ENCODE results near the gene TOMM34. TPM values are rescaled to one million over a fixed set of nuclear protein-coding genes. Genes with fewer than 3 reads are reported as not detected.
A peak's percentile ranks its signal among the peaks of the same experiment; 100 is the strongest.

The TOMM34 gene
- total RNA-seq, 4 donors from 2014 or later = 14.4 to 17.3 (median 15.6) TPM

GRCh38 chr20:44931911-44932310 is 28.3 kb downstream of the TOMM34 start:
- no peaks in the 10 kb centered on the region for H3K27me3 ChIP-seq
- peaks cover 17% of the 10 kb centered on the region for H3K36me3 ChIP-seq
- no peak for DNase-seq (ENCODE audit: low spot score in 2 of 2)
- H3K4me3 ChIP-seq = no peak overlapping the region
- H3K9me3 ChIP-seq = no peaks in the 10 kb centered on the region
- no peak overlapping the region for H3K27ac ChIP-seq
- H3K4me1 ChIP-seq = no peaks in the 10 kb centered on the region
- WGBS = 84% methylated on average over 3 of the region's 3 CpGs
- TF ChIP-seq POLR2A (IDR thresholded peaks at IDR 0.05) (no peak), POLR2AphosphoS5 (IDR thresholded peaks at IDR 0.05) (no peak), EP300 (IDR thresholded peaks at IDR 0.05) (no peak), CTCF (IDR thresholded peaks at IDR 0.05) (no peak)

GRCh38 chr20:44930517-44931168 is 29.6 kb downstream of the TOMM34 start:
- no peak for DNase-seq (ENCODE audit: low spot score in 2 of 2)
- Histone ChIP-seq H3K4me1 (no peaks in the 10 kb centered on the region), H3K27ac (no peak overlapping the region), H3K36me3 (peaks cover 12% of the 10 kb centered on the region), H3K9me3 (no peaks in the 10 kb centered on the region), H3K27me3 (no peaks in the 10 kb centered on the region), H3K4me3 (no peak overlapping the region)
- WGBS = 95% methylated on average over 18 of the region's 18 CpGs
- TF ChIP-seq EP300 (IDR thresholded peaks at IDR 0.05) (no peak), POLR2A (IDR thresholded peaks at IDR 0.05) (no peak), CTCF (IDR thresholded peaks at IDR 0.05) (no peak), POLR2AphosphoS5 (IDR thresholded peaks at IDR 0.05) (no peak)

- Histone ChIP-seq H3K36me3 (peaks cover 12% of the 10 kb centered on the region), H3K9me3 (no peaks in the 10 kb centered on the region), H3K27ac (no peak overlapping the region), H3K27me3 (no peaks in the 10 kb centered on the region), H3K4me1 (no peaks in the 10 kb centered on the region), H3K4me3 (no peak overlapping the region)
- DNase-seq (ENCODE audit: low spot score in 2 of 2) = peak in 1 of 2 donors; percentile 8
- TF ChIP-seq POLR2A (IDR thresholded peaks at IDR 0.05) (no peak), EP300 (IDR thresholded peaks at IDR 0.05) (no peak), CTCF (IDR thresholded peaks at IDR 0.05) (no peak), POLR2AphosphoS5 (IDR thresholded peaks at IDR 0.05) (no peak)
- 81% methylated on average over 3 of the region's 3 CpGs for WGBS
Observed at GRCh38 chr20:44928595-44928994, 31.6 kb downstream of the TOMM34 start.

GRCh38 chr20:44924541-44924940 is 35.7 kb downstream of the TOMM34 start:
- 53% methylated on average over 4 of the region's 4 CpGs for WGBS
- Histone ChIP-seq H3K27ac (no peak overlapping the region), H3K36me3 (no peaks in the 10 kb centered on the region), H3K4me1 (no peaks in the 10 kb centered on the region), H3K27me3 (no peaks in the 10 kb centered on the region), H3K9me3 (no peaks in the 10 kb centered on the region), H3K4me3 (no peak overlapping the region)
- no peak for TF ChIP-seq POLR2A (IDR thresholded peaks at IDR 0.05)
- no peak for TF ChIP-seq POLR2AphosphoS5 (IDR thresholded peaks at IDR 0.05)
- TF ChIP-seq EP300 (IDR thresholded peaks at IDR 0.05) = no peak
- TF ChIP-seq CTCF (IDR thresholded peaks at IDR 0.05) = no peak
- DNase-seq (ENCODE audit: low spot score in 2 of 2) = no peak

GRCh38 chr20:44921447-44921846 is 38.8 kb downstream of the TOMM34 start:
- Histone ChIP-seq H3K27ac (no peak overlapping the region), H3K36me3 (peaks cover 5% of the 10 kb centered on the region), H3K27me3 (no peaks in the 10 kb centered on the region), H3K4me3 (no peak overlapping the region), H3K9me3 (no peaks in the 10 kb centered on the region), H3K4me1 (no peaks in the 10 kb centered on the region)
- no peak for TF ChIP-seq CTCF (IDR thresholded peaks at IDR 0.05)
- TF ChIP-seq EP300 (IDR thresholded peaks at IDR 0.05) = no peak
- no peak for TF ChIP-seq POLR2A (IDR thresholded peaks at IDR 0.05)
- no peak for TF ChIP-seq POLR2AphosphoS5 (IDR thresholded peaks at IDR 0.05)
- no peak for DNase-seq (ENCODE audit: low spot score in 2 of 2)
- 97% methylated on average over 14 of the region's 14 CpGs for WGBS

Data from suprapubic skin (tissue), 4 donors.